Neuronal stem cell (in vitro differentiated cells): ENCODE data around the gene PCF11.

Experiments used
- DNase-seq: peaks from one replicate; pipeline ENCODE4 v3.0.0-alpha.2; 2013; ENCODE audit warnings: low spot score
- H2AFZ ChIP-seq: one replicate; pipeline ENCODE4 v1.6.1; 2013; ENCODE audit warnings: mild to moderate bottlenecking, low read length, inconsistent platforms
- H2AK5ac ChIP-seq: 2 replicates; pipeline ENCODE4 v1.6.1; 2013; ENCODE audit warnings: low read depth, mild to moderate bottlenecking, inconsistent platforms, low read length, moderate library complexity, mixed read lengths
- H2BK120ac ChIP-seq: 2 replicates; pipeline ENCODE4 v1.6.1; 2013; ENCODE audit warnings: low read depth, mild to moderate bottlenecking, inconsistent platforms, low read length, moderate library complexity, mixed read lengths
- H2BK12ac ChIP-seq: one replicate; pipeline ENCODE4 v1.6.1; 2013; ENCODE audit warnings: low read length, inconsistent platforms
- H2BK15ac ChIP-seq: 2 replicates; pipeline ENCODE4 v1.6.1; 2013; ENCODE audit warnings: mild to moderate bottlenecking, low read length, inconsistent platforms, mixed read lengths
- H2BK5ac ChIP-seq: one replicate; pipeline ENCODE4 v1.6.1; 2013; ENCODE audit warnings: inconsistent platforms, mild to moderate bottlenecking, low read length, moderate library complexity
- H3K14ac ChIP-seq: one replicate; pipeline ENCODE4 v1.6.1; 2013; ENCODE audit warnings: low read length, inconsistent platforms
- H3K18ac ChIP-seq: 2 replicates; pipeline ENCODE4 v1.6.1; 2013; ENCODE audit warnings: low read length, inconsistent platforms
- H3K23ac ChIP-seq: 2 replicates; pipeline ENCODE4 v1.6.1; 2013; ENCODE audit warnings: low read depth, mild to moderate bottlenecking, mixed read lengths, low read length, inconsistent platforms; ENCODE audit not compliant: poor library complexity
- H3K27ac ChIP-seq: replicated peaks from 3 replicates; pipeline ENCODE4 v1.5.1; 2013; ENCODE audit warnings: low read length, inconsistent platforms
- H3K27me3 ChIP-seq, 3 experiments: 2 replicates each; pipeline ENCODE4 v1.6.1; 2013; ENCODE audit warnings: low read length in 3 of 3, mild to moderate bottlenecking in 2 of 3, inconsistent platforms in 1 of 3, low read depth in 1 of 3, mixed read lengths in 1 of 3, moderate library complexity in 1 of 3; ENCODE audit not compliant: control insufficient read depth in 3 of 3, insufficient read depth in 3 of 3
- H3K36me3 ChIP-seq, 2 donors: replicated peaks in 1 of 2; 2 replicates each; pipeline ENCODE4 v1.6.1; 2013; ENCODE audit warnings: low read length in 2 of 2; ENCODE audit not compliant: control insufficient read depth in 2 of 2, insufficient read depth in 2 of 2
- H3K4ac ChIP-seq: 2 replicates; pipeline ENCODE4 v1.6.1; 2013; ENCODE audit warnings: inconsistent platforms, mild to moderate bottlenecking, low read length, moderate library complexity
- H3K4me1 ChIP-seq, 2 donors: 1 replicate in 1 of 2; 2 replicates in 1 of 2; pipeline ENCODE4 v1.6.1; 2013; ENCODE audit warnings: low read length in 2 of 2, low read depth in 1 of 2; ENCODE audit not compliant: control insufficient read depth in 2 of 2, insufficient read depth in 1 of 2
- H3K4me2 ChIP-seq: one replicate; pipeline ENCODE4 v1.6.1; 2013; ENCODE audit warnings: mild to moderate bottlenecking, low read length, inconsistent platforms; ENCODE audit not compliant: insufficient read depth, poor library complexity, severe bottlenecking
- H3K4me3 ChIP-seq, 2 donors: 2 replicates each; pipeline ENCODE4 v1.5.1; 2013; ENCODE audit warnings: low read length in 2 of 2, mild to moderate bottlenecking in 2 of 2, inconsistent platforms in 1 of 2, moderate library complexity in 1 of 2
- H3K79me1 ChIP-seq: one replicate; pipeline ENCODE4 v1.6.1; 2013; ENCODE audit warnings: low read depth, mild to moderate bottlenecking, inconsistent platforms, low read length, moderate library complexity
- H3K9ac ChIP-seq: one replicate; pipeline ENCODE4 v1.6.1; 2013; ENCODE audit warnings: mild to moderate bottlenecking, low read depth, low read length, inconsistent platforms; ENCODE audit not compliant: poor library complexity
- H3K9me3 ChIP-seq, 2 donors: replicated peaks in 1 of 2; 2 replicates each; pipeline versions ENCODE3 to v1.6.1; 2013; ENCODE audit warnings: low read length in 2 of 2, mild to moderate bottlenecking in 2 of 2, inconsistent platforms in 1 of 2, low read depth in 1 of 2, mixed read lengths in 1 of 2, moderate library complexity in 1 of 2; ENCODE audit not compliant: control insufficient read depth in 2 of 2, insufficient read depth in 1 of 2
- H4K8ac ChIP-seq: one replicate; pipeline ENCODE4 v1.6.1; 2013; ENCODE audit warnings: low read depth, mild to moderate bottlenecking, inconsistent platforms, low read length, moderate library complexity
- H4K91ac ChIP-seq: one replicate; pipeline ENCODE4 v1.6.1; 2013; ENCODE audit warnings: low read length, low read depth, mild to moderate bottlenecking, inconsistent platforms; ENCODE audit not compliant: poor library complexity
- WGBS, 2 donors: extraction: QIAGEN DNeasy Blood & Tissue Kit; methylation state at CpG; one replicate each; pipeline ENCODE4 v1.1.7; 2013; ENCODE audit warnings: missing lambda C conversion rate in 2 of 2, mixed read lengths in 1 of 2; ENCODE audit not compliant: insufficient read length in 2 of 2, insufficient replicate concordance in 1 of 2; ENCODE audit errors: extremely low coverage in 2 of 2; 5-methylcytosine and 5-hydroxymethylcytosine counted together

PCF11 gene

DNA sequence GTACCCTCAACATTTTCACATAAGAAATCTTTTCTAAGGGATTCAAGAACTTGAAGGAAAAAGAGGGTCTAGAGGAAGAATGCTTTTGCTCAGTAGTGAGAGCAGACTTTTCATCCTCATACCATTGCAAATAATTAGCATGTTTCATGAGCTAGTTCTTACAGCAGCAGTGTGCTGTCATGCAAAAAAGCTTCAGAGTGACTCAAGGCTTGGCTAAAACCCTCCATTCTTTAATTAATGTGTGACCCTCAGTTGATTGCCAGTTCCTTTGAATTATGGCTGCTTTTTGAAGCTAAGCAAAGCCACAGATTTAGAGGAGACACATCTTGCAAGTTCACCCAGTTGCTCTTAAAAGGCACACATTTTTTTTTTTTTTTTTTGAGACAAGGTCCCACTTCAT lies 36.6 kb upstream of the PCF11 start:
- Histone ChIP-seq H3K36me3 (no peaks in the 10 kb centered on the region), H3K9ac (no peak overlapping the region), H3K14ac (no peak overlapping the region), H4K91ac (no peak overlapping the region), H3K4ac (no peak overlapping the region), H3K9me3 (no peaks in the 10 kb centered on the region), H3K23ac (no peak overlapping the region), H3K27ac (no peak overlapping the region), H3K4me3 (no peak overlapping the region), H3K27me3 (peaks cover 0 to 17% (median 0%) of the 10 kb centered on the region in 3 experiments), H3K4me1 (no peaks in the 10 kb centered on the region), H2AFZ (no peak overlapping the region), H4K8ac (no peak overlapping the region), H2BK15ac (no peak overlapping the region), H3K18ac (no peak overlapping the region), H3K79me1 (no peaks in the 10 kb centered on the region), H3K4me2 (no peak overlapping the region), H2BK120ac (no peak overlapping the region), H2BK12ac (no peak overlapping the region), H2AK5ac (no peak overlapping the region), H2BK5ac (no peak overlapping the region)
- no peak for DNase-seq

DNA sequence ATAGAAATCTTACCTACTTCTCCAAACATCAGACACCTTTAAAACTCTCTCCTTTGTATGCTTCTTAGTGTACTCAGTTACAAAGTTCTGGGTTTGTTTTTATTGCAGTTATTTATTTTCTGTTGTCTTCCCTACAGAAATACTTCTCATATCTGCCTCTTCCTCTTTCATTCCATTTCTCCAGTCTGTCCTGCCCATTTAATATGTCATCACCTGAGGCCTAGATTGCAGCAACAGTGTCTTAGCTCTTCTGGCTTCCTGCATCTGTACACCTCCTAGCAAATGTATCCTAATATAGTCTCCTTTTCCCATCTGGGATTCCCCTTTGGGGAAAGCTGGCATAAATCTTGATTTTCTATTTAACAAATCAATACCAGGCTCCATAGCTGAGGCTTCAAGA lies 34.9 kb upstream of the PCF11 start:
- no peaks in the 10 kb centered on the region for H3K36me3 ChIP-seq
- no peak overlapping the region for H4K91ac ChIP-seq
- no peak overlapping the region for H3K27ac ChIP-seq
- peaks cover 0 to 17% (median 0%) of the 10 kb centered on the region in 3 experiments for H3K27me3 ChIP-seq
- H3K9ac ChIP-seq = no peak overlapping the region
- H3K4me3 ChIP-seq = no peak overlapping the region
- H3K14ac ChIP-seq = no peak overlapping the region
- no peak overlapping the region for H2BK120ac ChIP-seq
- H3K79me1 ChIP-seq = no peaks in the 10 kb centered on the region
- no peak overlapping the region for H2AK5ac ChIP-seq
- H2BK15ac ChIP-seq = no peak overlapping the region
- H3K4me1 ChIP-seq = no peaks in the 10 kb centered on the region
- H3K23ac ChIP-seq = no peak overlapping the region
- DNase-seq = no peak
- H2AFZ ChIP-seq = no peak overlapping the region
- no peaks in the 10 kb centered on the region for H3K9me3 ChIP-seq
- no peak overlapping the region for H4K8ac ChIP-seq
- no peak overlapping the region for H2BK5ac ChIP-seq
- H3K4me2 ChIP-seq = no peak overlapping the region
- H2BK12ac ChIP-seq = no peak overlapping the region
- H3K18ac ChIP-seq = no peak overlapping the region
- H3K4ac ChIP-seq = no peak overlapping the region

DNA sequence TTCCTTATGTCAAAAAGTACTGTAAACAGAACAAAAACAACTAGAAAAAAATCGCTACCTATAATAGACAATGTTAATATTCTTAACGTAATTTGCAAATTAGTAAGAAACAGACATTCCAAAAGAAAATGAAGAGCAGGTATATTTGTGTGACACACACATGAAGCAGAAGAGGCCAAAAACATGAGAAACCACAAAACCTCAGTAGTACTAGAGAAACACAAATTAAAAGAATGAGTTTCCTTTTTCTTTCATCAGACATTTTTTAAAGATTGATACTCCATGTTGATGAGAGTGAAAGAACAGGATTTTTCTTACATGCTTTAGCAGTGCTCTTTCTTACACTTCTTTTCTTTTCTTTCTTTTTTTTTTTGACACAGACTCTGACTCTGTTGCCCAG lies 34.2 kb upstream of the PCF11 start:
- H3K27ac ChIP-seq = no peak overlapping the region
- H2BK5ac ChIP-seq = no peak overlapping the region
- H3K23ac ChIP-seq = no peak overlapping the region
- no peaks in the 10 kb centered on the region for H3K79me1 ChIP-seq
- H3K4me2 ChIP-seq = no peak overlapping the region
- no peaks in the 10 kb centered on the region for H3K9me3 ChIP-seq
- H3K36me3 ChIP-seq = no peaks in the 10 kb centered on the region
- DNase-seq = no peak
- H4K8ac ChIP-seq = no peak overlapping the region
- no peak overlapping the region for H2BK12ac ChIP-seq
- WGBS, 2 donors = no CpG with 5 or more reads among the region's 2 CpGs
- H3K4me3 ChIP-seq = no peak overlapping the region
- H3K18ac ChIP-seq = no peak overlapping the region
- H3K14ac ChIP-seq = no peak overlapping the region
- no peak overlapping the region for H2AFZ ChIP-seq
- peaks cover 0 to 14% (median 0%) of the 10 kb centered on the region in 3 experiments for H3K27me3 ChIP-seq
- H4K91ac ChIP-seq = no peak overlapping the region
- no peak overlapping the region for H2BK15ac ChIP-seq
- no peak overlapping the region for H3K9ac ChIP-seq
- H3K4ac ChIP-seq = no peak overlapping the region
- no peaks in the 10 kb centered on the region for H3K4me1 ChIP-seq
- H2BK120ac ChIP-seq = no peak overlapping the region
- no peak overlapping the region for H2AK5ac ChIP-seq

DNA sequence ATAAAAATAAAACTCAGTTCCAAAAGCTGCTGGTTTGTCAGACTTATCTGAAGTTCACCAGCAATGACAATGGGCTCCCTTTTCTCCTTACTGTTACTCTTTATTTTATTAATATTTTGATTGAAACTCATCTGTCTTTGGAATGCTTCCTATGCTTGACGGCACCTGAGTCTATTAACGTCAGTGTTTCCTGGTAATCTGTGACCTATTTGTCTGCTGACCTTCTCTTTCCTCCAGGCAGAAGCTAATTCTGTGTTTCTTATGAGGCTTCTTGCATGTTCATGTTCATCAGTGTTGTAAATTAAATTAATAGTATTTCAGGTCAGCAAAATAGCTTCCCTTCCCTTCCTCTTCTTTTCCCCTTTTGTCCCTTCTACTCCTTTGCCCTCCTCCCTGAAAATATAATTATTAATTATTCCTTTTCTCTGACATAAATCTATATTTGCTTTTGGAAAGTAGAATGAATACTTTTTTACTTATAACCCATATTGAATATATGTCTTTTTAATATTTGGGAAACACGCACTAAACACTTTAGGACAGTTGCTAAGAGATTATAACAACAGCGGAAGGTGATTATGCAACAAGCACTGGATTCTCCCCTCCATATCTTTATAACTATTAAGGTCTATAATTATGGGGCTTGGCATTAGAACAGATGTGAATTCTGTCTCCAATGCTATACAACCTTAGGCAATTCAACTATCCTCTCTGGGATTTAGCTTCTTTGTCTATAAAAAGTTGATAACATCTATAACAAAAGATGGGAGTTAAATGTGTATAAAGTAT lies 32.1 kb upstream of the PCF11 start:
- Histone ChIP-seq H4K8ac (no peak overlapping the region), H3K27me3 (peaks cover 0 to 8% (median 0%) of the 10 kb centered on the region in 3 experiments), H4K91ac (no peak overlapping the region), H3K79me1 (no peaks in the 10 kb centered on the region), H3K18ac (no peak overlapping the region), H3K27ac (no peak overlapping the region), H3K4me2 (no peak overlapping the region), H3K9me3 (no peaks in the 10 kb centered on the region), H2AK5ac (no peak overlapping the region), H2AFZ (no peak overlapping the region), H3K9ac (no peak overlapping the region), H2BK12ac (no peak overlapping the region), H3K23ac (no peak overlapping the region), H2BK120ac (no peak overlapping the region), H2BK5ac (no peak overlapping the region), H3K14ac (no peak overlapping the region), H3K36me3 (no peaks in the 10 kb centered on the region), H3K4me3 (no peak overlapping the region), H2BK15ac (no peak overlapping the region), H3K4me1 (no peaks in the 10 kb centered on the region), H3K4ac (no peak overlapping the region)
- WGBS, 2 donors = no CpG with 5 or more reads among the region's 4 CpGs
- no peak for DNase-seq
